Measurements from ENCODE around the gene SPG7.
"Not testable (repeated sequence)": the region's sequence is repeated elsewhere in the genome, so short reads cannot be mapped to it uniquely, and the experiment has no call there.

Gene SPG7

GRCh38 chr16:89507834-89508590 lies at the start of gene SPG7:
SPG7 (plus strand) TSS chr16:89508403; CDS start chr16:89508418, 15 bp downstream.
- DNase-seq = peak; percentile 67

GRCh38 chr16:89458551-89458950 lies 49.7 kb upstream of the SPG7 start:
- DNase-seq = no peak

GRCh38 chr16:89458967-89459366 lies 49.2 kb upstream of the SPG7 start:
- no peak for DNase-seq

DNA sequence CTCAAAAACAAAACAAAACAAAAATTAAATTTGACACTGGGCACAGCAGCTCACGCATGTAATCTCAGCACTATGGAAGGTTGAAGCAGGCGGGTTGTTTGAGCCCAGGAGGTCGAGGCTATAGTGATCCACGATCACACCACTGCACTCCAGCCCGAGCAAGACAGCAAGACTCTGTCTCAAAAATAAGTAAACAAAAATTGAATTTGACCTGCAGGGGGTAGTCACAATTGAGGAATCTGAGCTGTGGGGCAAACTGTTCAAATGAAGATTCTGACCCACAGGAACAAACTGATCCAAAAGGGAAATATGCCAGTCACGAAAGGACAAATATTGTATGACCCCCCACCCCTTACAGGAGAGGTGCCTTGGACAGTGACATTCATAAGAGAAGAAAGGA lies 47.6 kb upstream of the SPG7 start:
- DNase-seq = no peak

GRCh38 chr16:89461890-89462289 lies 46.3 kb upstream of the SPG7 start:
- not testable (repeated sequence) for DNase-seq

- DNase-seq = not testable (repeated sequence)
Observed at GRCh38 chr16:89462639-89463038, 45.6 kb upstream of the SPG7 start.

DNA sequence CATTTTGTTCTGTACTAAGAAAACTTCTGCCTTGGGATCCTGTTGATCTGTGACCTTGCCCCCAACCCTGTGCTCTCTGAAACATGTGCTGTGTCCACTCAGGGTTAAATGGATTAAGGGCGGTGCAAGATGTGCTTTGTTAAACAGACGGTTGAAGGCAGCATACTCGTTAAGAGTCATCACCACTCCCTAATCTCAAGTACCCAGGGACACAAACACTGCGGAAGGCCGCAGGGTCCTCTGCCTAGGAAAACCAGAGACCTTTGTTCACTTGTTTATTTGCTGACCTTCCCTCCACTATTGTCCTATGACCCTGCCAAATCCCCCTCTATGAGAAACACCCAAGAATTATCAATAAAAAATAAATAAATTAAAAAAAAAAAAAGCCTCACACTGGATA lies 44.9 kb upstream of the SPG7 start:
- DNase-seq = not testable (repeated sequence)

DNA sequence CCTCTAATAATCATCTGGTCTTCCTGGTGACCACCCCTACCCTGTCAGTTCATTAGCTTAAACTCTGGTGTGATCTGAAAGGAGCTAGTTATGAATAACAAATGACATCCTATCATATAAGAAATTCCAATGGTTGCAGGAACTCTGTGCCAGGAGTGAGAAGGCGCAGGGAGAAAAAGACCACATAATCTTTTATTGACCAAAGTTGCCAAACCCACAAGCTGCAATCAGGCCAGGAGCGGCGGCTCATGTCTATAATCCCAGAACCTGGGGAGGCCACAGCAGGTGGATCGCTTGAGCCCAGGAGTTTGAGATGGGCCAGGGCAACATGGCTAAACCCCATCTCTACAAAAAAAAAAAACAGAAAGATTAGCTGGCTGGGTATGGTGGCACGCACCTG lies 41.3 kb upstream of the SPG7 start:
- no peak for DNase-seq

GRCh38 chr16:89467382-89467781 lies 40.8 kb upstream of the SPG7 start:
- DNase-seq = no peak

- DNase-seq = no peak
Observed at GRCh38 chr16:89472711-89473075, 35.5 kb upstream of the SPG7 start.

- no peak for DNase-seq
Observed at GRCh38 chr16:89473136-89473712, 35.0 kb upstream of the SPG7 start.

DNA sequence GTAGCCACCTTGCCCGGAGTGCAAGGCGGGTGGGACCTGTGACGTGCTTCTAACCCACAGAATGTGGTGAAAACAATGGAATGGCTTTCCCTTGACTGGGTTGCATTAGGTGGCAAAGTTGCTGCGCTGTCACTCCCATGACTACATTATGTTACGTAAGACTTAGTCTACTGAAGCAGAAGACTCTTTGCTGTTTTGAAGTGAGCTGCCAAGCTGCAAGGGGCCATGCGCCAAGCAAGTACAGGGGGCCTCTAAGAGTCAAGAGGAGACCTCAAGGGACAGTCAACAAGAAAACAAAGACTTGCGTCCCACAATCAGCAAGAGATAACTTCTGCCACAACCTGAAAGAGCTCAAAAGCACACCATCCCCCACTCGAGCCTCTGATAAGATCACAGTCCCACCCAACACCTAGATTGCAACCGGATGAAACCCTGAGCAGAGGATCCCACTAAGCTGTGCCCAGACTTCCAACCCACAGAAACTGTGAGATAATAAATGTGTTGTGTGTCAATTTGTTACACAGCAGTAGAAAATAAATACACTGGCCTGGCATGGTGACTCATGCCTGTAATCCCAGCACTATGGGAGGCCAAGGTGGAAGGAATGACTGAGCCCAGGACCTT lies 34.3 kb upstream of the SPG7 start:
- no peak for DNase-seq

GRCh38 chr16:89475144-89475543 lies 33.1 kb upstream of the SPG7 start:
- no peak for DNase-seq

- DNase-seq = no peak
Observed at GRCh38 chr16:89476379-89476778, 31.8 kb upstream of the SPG7 start.

DNA sequence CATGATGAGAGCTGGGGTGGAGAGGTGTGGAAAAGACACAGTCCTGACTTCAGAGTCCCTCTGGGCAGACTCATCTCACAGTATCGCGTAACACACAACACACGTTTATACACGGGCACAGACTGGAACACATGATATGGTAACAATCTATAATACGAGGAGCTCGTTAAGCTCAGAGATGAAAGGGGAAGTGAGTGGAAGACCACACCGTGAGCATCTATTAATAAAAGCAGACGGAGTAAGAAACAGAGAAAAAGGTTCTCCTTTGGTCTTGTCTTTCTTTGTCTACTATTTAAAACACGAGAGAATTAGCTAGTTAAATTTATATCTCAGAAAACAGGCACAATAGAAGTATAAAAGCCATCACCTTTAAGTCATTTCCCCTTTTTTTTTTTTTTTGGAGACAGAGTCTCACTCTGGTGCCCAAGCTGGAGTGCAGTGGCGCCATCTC lies 31.4 kb upstream of the SPG7 start:
- no peak for DNase-seq

GRCh38 chr16:89478576-89479221 lies 29.5 kb upstream of the SPG7 start:
- DNase-seq = no peak

- no peak for DNase-seq
Observed at GRCh38 chr16:89481356-89481955, 26.7 kb upstream of the SPG7 start.

DNA sequence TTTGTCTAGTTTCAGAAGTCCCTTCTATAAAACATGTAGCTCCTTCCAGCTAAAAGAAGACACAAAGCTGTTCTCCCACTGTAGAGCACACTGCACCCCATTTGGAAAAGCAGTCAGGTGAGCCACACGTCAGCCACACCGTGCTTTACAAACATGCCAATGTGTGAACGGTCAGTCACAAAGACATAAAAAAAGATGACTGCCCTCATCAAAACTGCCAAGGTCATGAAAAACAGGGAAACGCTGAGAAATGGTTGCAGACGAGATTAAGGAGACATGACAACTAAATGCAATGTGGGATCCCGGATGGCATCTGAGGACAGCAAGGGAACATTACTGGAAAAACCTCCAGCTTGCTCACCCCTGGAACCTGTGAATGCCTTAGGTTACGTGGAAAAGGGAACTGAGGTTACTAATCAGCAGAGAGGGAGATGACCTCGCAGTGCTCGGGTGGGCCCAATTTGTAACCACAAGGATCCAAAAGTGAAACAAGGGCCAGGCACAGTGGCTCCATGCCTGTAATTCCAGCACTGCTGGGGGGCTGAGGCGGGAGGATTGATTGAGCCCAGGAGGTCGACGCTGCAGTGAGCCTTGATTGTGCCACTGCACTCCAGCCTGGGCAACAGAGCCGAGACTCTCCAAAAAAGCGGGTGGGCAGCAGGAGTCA lies 25.9 kb upstream of the SPG7 start:
- DNase-seq = no peak

DNA sequence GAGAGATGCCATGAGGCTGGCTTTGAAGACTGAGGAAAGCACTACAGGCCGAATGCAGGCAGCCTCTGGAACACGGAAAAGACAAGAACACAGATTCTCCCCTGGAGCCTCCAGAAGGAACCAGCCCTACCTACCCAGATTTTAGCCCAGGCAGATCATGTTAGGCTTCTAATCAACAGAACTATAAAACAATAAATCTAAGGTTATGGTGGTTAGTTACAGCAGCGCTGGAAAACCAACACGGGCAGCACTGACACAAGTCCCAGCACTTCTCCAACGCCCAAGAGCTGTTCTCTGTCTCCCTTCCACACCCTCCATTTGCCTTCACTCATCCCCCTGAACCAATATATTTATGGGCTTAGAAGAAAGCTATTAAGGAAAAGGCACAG lies 25.4 kb upstream of the SPG7 start:
- DNase-seq = no peak

DNA sequence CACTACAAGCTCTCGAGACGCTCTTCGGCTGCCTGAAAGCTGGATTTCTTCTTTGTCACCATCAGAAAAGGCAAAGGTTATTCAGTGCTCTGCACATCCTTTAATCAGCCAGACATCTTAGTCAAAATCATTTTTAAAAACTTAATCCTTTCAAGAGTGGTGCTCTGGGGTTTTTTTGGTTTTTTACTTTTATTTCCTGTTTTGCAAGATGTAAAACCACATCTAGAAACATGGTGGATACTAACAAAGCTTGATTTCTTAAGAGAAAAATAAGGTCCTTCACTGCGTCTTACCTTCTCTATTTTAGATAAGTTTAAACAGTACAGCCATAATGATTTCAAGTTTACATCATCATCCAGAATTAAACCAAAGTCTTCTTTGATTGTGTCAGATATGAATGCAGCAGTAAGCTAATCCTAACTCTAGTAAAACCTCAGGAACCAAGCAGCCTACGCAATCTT lies 24.1 kb upstream of the SPG7 start:
- DNase-seq = no peak

DNA sequence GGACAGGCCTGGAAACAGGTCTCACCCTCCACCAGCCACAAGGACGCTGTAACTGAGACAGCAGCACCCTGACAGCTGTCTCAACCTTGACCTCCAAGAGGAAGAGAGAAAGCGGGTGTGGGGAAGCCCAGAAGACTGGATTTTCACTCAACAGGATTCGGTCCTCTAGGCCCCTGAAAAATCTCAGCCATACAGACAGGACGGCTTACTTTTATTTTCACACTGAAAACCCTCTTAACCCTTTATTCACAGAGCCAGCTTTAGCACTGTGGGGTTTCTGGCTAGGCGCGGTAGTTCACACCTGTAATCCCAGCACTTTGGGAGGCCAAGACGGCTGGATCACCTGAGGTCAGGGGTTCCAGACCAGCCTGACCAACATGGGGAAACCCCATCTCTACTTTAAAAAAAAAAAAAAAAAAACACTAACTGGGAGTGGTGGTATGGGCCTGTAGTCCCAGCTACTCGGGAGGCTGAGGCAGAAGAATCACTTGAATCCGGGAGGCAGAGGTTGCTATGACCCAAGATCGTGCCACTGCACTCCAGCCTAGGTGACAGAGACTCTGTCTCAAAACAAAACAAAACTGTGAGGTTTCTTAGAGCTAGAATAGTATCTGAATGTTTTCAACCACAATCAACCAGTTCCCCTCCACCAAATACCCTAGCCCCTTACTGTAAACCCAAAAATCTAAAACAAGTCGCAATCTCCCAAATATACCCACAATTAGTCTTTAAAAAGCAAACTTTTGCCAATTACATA lies 23.1 kb upstream of the SPG7 start:
- no peak for DNase-seq

- DNase-seq = no peak
Observed at GRCh38 chr16:89485701-89486246, 22.4 kb upstream of the SPG7 start.

Measured in NCI-H1694 treated with DMSO at 0.1 percent for 48 hours (cell line).